ENCODE data around the gene CHMP1A.
A peak's percentile ranks its signal among the peaks of the same experiment; 100 is the strongest.
"Not testable (repeated sequence)": the region's sequence is repeated elsewhere in the genome, so short reads cannot be mapped to it uniquely, and the experiment has no call there.

CHMP1A gene

DNA sequence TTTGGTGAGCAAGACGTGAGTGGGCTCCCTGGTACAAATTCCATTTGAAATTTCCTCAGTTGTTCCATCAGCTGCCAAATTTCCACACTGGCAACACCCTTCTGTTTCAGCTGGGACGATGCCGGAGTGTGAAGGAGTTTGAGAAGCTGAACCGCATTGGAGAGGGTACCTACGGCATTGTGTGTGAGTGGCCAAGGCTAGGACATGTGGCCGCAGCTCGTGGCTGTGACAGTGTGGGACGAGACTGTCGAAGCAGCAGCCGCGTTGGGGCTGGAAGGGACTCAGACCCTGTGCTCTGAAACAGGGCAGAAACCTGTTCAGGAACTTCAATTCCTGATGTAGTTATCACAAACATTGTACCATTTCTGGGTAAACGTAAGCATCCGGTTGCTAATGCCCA, 31.6 kb upstream of the CHMP1A start:
- Mint-ChIP-seq H3K27me3 (no peaks in the 10 kb centered on the region), H3K4me1 (peaks cover 21% of the 10 kb centered on the region), H3K36me3 (ENCODE audit: insufficient read depth) (peaks cover 38% of the 10 kb centered on the region), H3K4me3 (no peak overlapping the region), H3K9me3 (no peaks in the 10 kb centered on the region), H3K27ac (ENCODE audit: low read depth) (no peak overlapping the region)
- DNase-seq (ENCODE audit: low spot score in 2 of 2): no peak
- ATAC-seq (replicated peaks; ENCODE audit: extremely low read depth, poor library complexity, severe bottlenecking): no peak

DNA sequence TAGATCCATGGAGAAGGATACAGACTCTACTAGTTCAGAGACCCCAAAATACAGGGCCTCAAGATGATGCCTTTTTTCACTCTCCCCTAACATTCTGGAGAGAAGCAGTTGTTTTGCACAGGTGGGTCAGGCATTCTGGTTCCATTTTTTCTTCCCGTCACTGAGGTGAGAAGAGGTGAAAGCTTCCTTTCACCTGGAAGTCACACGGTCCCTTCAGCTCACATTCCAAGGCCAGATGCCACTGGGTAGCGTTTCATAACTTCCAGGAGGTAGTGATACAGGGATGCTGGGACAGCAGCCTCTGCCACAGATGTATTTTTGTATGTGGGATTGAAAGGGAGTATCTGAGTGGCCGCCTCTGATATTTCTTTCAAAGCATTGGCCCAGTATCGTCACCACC, 30.9 kb upstream of the CHMP1A start:
- Mint-ChIP-seq H3K4me1 (peaks cover 21% of the 10 kb centered on the region), H3K27ac (ENCODE audit: low read depth) (no peak overlapping the region), H3K4me3 (peak overlapping the region; percentile 91)

DNA sequence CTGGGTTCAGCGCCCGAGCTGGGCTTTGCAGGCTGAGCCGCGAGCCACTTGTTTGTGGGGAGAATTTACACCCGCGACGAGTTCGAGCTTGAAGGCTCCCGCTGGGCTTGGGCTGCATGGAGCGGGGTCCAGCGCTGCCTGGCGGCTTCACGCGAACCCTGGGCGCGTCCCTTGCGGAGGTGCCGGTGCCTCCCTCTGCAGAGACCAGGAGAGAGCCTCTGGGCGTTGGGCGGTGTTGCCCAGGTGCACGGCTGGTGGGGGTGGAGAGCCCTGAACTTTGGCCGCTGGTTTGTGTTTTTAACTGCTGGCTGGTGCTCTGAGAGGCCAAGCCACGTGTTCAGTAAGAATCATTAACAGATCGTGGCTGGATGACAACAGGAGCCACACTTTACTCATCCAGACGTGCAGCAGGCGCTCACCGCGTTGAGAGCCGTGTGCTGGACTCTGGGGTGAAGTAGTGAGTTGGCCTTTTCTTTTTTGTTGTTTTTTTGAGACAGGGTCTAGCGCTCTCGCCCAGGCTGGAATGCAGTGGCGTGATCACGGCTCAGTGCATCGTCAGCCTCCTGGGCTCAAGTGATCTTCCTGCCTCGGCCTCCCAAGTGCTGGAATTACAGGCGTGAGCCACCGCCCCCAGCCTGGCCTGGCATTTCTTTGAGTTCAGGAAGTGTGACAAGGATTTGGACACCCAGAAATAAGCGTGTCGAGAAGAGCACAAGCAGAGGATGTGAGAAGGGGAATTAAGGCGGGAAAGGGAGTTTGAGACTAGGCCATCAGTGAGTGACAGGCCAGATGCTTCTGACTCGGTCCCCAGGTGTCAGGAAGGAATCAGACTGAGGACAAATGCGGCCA, 29.8 kb upstream of the CHMP1A start:
- no peaks in the 10 kb centered on the region for H3K27me3 Mint-ChIP-seq
- ATAC-seq (replicated peaks; ENCODE audit: extremely low read depth, poor library complexity, severe bottlenecking) (peak; percentile 57), DNase-seq (ENCODE audit: low spot score in 2 of 2) (no peak)
- peaks cover 21% of the 10 kb centered on the region for H3K4me1 Mint-ChIP-seq
- H3K36me3 Mint-ChIP-seq (ENCODE audit: insufficient read depth): peaks cover 27% of the 10 kb centered on the region
- peak overlapping the region; percentile 46 for H3K27ac Mint-ChIP-seq (ENCODE audit: low read depth)
- H3K4me3 Mint-ChIP-seq: peak overlapping the region; percentile 91
- H3K9me3 Mint-ChIP-seq: no peaks in the 10 kb centered on the region

More for the DNA sequence above, 30.9 kb upstream of the CHMP1A start:
- H3K36me3 Mint-ChIP-seq (ENCODE audit: insufficient read depth): peaks cover 31% of the 10 kb centered on the region
- no peaks in the 10 kb centered on the region for H3K9me3 Mint-ChIP-seq
- DNase-seq (ENCODE audit: low spot score in 2 of 2): no peak
- H3K27me3 Mint-ChIP-seq: no peaks in the 10 kb centered on the region
- no peak for ATAC-seq (replicated peaks; ENCODE audit: extremely low read depth, poor library complexity, severe bottlenecking)

DNA sequence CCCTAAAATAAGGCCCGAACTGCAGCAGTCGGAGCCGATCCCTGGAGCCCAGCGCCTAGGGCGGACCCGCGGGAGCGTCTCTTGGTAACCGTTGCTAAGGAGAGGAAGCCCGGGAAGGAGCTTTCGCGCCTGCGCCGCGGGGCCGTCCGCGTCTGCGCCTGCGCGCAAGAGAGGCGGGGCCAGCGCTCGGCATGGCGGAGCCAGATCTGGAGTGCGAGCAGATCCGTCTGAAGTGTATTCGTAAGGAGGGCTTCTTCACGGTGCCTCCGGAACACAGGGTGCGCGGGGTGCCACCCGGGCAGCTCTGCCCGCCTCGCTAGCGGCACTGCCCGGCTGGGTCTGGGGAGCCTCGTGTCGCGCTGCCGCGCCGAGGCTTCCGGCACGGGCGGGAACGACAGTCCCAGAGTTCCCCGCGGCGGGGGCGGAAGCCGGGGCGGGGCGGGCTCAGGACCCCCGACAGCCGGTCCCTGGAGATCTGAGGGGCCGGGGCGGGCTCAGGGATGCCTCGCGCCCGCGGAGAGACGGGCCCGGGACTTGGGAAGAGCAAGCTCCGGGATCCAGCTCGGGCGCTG, 29.1 kb upstream of the CHMP1A start, which contains the start of gene CDK10:
Gene CDK10 (plus strand): TSS at position 170 of the 572 bp plus-strand sequence. CDS start 22 bp downstream, at position 192.
- H3K4me1 Mint-ChIP-seq: peaks cover 21% of the 10 kb centered on the region
- peak within 1 kb of the TSS; percentile 91 for H3K4me3 Mint-ChIP-seq
- ATAC-seq (replicated peaks; ENCODE audit: extremely low read depth, poor library complexity, severe bottlenecking) (peak; percentile 85), DNase-seq (ENCODE audit: low spot score in 2 of 2) (peak; percentile 80 to 88)
- H3K9me3 Mint-ChIP-seq: no peaks in the 10 kb centered on the region
- H3K27ac Mint-ChIP-seq (ENCODE audit: low read depth): peak within 1 kb of the TSS; percentile 88
- peaks cover 25% of the 10 kb centered on the region for H3K36me3 Mint-ChIP-seq (ENCODE audit: insufficient read depth)
- H3K27me3 Mint-ChIP-seq: no peaks in the 10 kb centered on the region

DNA sequence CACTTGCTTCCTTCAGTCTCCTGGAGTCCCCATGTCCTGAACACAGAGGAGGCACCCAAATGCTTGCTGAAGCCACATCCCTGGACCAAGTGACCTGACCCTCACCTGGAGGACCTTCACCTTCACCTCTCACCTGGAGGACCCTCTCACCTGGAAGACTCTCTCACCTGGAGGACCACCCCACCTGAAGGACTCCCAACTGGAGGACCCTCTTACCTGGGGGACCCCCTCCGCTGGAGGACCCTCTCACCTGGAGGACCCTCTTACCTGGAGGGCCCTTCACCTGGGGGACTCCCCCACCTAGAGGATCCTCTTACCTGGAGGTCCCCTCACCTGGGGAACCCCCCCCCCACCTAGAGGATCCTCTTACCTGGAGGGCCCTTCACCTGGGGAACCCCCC, 28.4 kb upstream of the CHMP1A start:
- Mint-ChIP-seq H3K27ac (ENCODE audit: low read depth) (peak overlapping the region; percentile 88), H3K4me1 (peaks cover 21% of the 10 kb centered on the region), H3K27me3 (no peaks in the 10 kb centered on the region), H3K9me3 (no peaks in the 10 kb centered on the region), H3K4me3 (peak overlapping the region; percentile 91), H3K36me3 (ENCODE audit: insufficient read depth) (peaks cover 20% of the 10 kb centered on the region)
- ATAC-seq (replicated peaks; ENCODE audit: extremely low read depth, poor library complexity, severe bottlenecking): no peak
- no peak for DNase-seq (ENCODE audit: low spot score in 2 of 2)

DNA sequence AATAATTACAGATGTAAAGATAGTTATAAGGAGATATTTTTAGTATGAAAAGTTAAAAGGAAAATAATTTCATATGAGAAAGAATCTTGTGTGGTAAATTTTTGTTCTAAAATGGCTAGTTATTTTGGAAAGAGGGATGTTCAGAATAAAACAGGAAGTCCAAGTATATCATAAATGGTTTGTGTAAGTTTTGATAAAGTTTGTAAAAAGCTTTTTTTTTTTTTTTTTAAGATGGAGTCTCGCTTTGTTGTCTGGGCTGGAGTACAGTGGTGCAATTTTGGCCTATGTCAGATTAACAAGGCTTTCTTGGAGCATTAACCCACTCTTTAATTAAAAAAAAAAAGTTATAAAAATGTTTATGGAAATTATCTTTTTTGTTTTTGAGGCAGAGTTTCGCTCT, 20.8 kb upstream of the CHMP1A start:
- Mint-ChIP-seq H3K27ac (ENCODE audit: low read depth) (no peak overlapping the region), H3K27me3 (no peaks in the 10 kb centered on the region), H3K36me3 (ENCODE audit: insufficient read depth) (peaks cover 1% of the 10 kb centered on the region), H3K4me3 (no peak overlapping the region), H3K4me1 (no peaks in the 10 kb centered on the region), H3K9me3 (no peaks in the 10 kb centered on the region)
- DNase-seq (ENCODE audit: low spot score in 2 of 2) (no peak), ATAC-seq (replicated peaks; ENCODE audit: extremely low read depth, poor library complexity, severe bottlenecking) (no peak)

DNA sequence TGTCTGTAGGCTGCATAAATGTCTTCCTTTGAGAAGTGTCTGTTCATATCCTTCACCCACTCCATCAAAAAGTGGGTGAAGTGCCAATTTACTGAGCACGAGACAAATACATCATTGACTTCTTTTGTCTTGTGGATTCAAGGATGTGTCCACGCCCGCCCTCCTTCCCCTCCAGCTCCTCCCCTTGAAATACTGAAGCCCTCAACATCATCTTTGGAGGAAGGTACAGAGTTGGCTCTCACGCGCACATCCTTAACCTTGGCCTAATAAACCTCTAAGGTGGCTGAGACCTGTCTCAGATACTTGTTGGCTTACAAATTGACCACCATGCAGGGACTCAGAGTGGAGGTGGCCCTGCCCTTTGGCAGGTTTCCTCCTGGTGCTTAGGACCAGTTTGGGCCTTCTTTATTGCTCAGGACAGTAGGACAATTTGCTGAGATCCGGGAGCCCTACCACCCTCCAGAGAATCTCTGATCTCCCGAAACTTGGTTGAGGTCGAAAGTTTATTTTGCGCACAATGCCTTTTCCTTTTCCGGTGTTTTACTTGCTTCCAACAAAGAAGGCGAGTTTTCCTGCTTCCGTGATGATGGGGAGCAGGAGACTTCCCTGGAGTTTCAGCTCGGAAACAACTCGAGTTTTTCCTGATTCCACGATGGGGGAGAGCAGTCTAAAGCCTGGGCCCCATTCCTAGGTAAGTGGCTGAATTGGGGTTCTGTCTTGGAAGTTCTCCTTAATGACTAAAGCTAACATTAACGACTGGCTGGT, 14.9 kb upstream of the CHMP1A start:
- no peaks in the 10 kb centered on the region for H3K27me3 Mint-ChIP-seq
- no peak for ATAC-seq (replicated peaks; ENCODE audit: extremely low read depth, poor library complexity, severe bottlenecking)
- H3K36me3 Mint-ChIP-seq (ENCODE audit: insufficient read depth): peaks cover 1% of the 10 kb centered on the region
- H3K4me1 Mint-ChIP-seq: no peaks in the 10 kb centered on the region
- no peak overlapping the region for H3K4me3 Mint-ChIP-seq
- no peak overlapping the region for H3K27ac Mint-ChIP-seq (ENCODE audit: low read depth)
- no peak for DNase-seq (ENCODE audit: low spot score in 2 of 2)
- no peaks in the 10 kb centered on the region for H3K9me3 Mint-ChIP-seq

DNA sequence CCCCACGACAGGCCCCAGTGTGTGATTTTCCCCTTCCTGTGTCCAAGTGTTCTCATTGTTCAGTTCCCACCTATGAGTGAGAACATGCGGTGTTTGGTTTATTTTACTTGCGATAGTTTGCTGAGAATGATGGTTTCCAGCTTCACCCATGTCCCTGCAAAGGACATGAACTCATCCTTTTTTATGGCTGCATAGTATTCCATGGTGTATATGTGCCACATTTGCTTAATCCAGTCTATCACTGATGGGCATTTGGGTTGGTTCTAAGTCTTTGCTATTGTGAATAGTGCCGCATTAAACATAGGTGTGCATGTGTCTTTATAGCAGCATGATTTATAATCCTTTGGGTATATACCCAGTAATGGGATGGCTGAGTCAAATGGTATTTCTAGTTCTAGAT, 14.1 kb upstream of the CHMP1A start:
- not testable (repeated sequence) for H3K4me3 Mint-ChIP-seq; H3K4me1 Mint-ChIP-seq; ATAC-seq (replicated peaks; ENCODE audit: extremely low read depth, poor library complexity, severe bottlenecking)

DNA sequence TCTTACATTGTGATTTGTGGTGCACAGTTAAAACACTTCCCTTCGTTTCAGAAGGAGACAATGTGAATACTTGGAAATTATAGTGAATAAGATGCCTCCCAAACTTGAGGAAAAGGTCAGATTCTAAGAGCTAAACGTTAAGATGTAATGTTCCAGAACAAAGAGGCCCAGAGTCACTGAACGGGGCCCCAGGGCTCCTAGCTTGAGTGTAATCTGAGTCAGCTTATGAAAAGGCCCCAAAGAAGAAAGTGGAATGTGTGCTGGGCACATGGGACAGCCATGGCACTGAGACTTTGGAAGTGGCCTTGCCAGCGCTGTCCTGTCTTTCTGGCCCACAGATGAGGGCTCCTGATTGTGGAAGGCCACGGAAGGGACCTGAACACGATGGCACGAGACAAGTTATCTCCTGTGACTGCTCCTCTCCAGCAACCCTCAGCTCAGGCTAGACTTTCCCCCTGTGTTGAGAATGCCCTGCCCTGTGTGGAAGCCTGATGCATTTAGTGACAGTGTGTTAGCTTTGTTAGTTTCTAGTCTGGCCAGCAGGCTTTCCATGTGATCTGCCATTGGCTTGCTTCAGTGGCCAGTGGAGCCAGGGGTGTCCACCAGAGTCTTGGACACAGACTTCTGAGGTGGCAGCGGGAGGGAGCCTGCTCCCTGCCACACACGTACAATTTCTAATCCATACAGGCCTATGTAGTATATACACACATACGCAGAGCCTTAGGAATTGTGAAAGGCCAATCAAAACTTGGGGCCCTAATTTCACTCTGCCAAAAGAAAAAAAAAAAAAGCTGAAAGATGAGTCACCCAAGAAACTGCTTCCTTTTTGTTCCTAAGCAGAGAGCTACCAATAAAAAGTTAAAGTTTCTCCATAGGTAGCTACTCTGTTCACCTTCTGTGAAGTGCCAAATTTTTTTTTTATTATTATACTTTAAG, 13.3 kb upstream of the CHMP1A start:
- Mint-ChIP-seq H3K36me3 (ENCODE audit: insufficient read depth) (peaks cover 1% of the 10 kb centered on the region), H3K27ac (ENCODE audit: low read depth) (no peak overlapping the region), H3K9me3 (no peaks in the 10 kb centered on the region), H3K4me1 (no peaks in the 10 kb centered on the region), H3K27me3 (no peaks in the 10 kb centered on the region), H3K4me3 (no peak overlapping the region)
- DNase-seq (ENCODE audit: low spot score in 2 of 2): no peak
- ATAC-seq (replicated peaks; ENCODE audit: extremely low read depth, poor library complexity, severe bottlenecking): no peak

More for the DNA sequence above, 14.1 kb upstream of the CHMP1A start:
- DNase-seq (ENCODE audit: low spot score in 2 of 2); H3K27ac Mint-ChIP-seq (ENCODE audit: low read depth); H3K9me3 Mint-ChIP-seq; H3K36me3 Mint-ChIP-seq (ENCODE audit: insufficient read depth); H3K27me3 Mint-ChIP-seq: not testable (repeated sequence)

DNA sequence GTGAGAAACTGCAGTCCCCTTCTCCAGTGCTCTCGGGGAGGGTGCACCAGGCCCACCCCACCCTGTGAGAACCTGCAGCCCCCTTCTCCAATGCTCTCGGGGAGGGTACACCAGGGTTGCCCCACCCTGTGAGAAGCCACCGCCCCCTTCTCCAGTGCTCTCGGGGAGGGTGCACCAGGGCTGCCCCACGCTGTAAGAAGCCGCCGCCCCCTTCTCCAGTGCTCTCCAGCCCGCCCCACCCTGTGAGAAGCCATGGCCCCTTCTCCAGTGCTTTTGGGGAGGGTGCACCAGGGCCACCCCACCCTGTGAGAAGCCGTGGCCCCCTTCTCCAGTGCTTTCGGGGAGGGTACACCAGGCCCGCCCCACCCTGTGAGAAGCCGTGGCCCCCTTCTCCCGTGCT, 12.2 kb upstream of the CHMP1A start:
- H3K4me3 Mint-ChIP-seq: no peak overlapping the region
- no peak for DNase-seq (ENCODE audit: low spot score in 2 of 2)
- H3K9me3 Mint-ChIP-seq: no peaks in the 10 kb centered on the region
- no peak overlapping the region for H3K27ac Mint-ChIP-seq (ENCODE audit: low read depth)
- peaks cover 1% of the 10 kb centered on the region for H3K36me3 Mint-ChIP-seq (ENCODE audit: insufficient read depth)
- no peak for ATAC-seq (replicated peaks; ENCODE audit: extremely low read depth, poor library complexity, severe bottlenecking)
- H3K4me1 Mint-ChIP-seq: no peaks in the 10 kb centered on the region
- H3K27me3 Mint-ChIP-seq: no peaks in the 10 kb centered on the region

DNA sequence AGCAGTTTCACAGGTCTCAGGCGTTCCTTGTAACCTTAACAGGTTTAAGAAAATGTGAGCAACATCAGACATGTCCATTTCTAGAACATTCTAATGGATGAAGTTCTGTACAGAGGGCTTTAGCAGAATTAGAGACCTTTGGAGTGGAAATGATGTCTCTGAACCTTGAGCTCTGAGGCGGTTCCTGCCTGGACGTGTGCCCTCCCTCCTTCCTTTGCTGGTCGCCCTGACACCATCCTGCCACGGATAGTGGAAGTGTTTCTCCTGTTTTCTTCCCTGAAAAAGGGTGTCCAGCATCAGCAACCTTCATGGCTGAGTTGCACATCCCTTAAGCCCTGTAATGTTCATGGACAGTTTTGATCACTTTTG, 11.3 kb upstream of the CHMP1A start:
- no peak for DNase-seq (ENCODE audit: low spot score in 2 of 2)
- no peak for ATAC-seq (replicated peaks; ENCODE audit: extremely low read depth, poor library complexity, severe bottlenecking)
- H3K36me3 Mint-ChIP-seq (ENCODE audit: insufficient read depth): no peaks in the 10 kb centered on the region
- no peaks in the 10 kb centered on the region for H3K4me1 Mint-ChIP-seq
- H3K27ac Mint-ChIP-seq (ENCODE audit: low read depth): no peak overlapping the region
- no peaks in the 10 kb centered on the region for H3K9me3 Mint-ChIP-seq
- H3K4me3 Mint-ChIP-seq: no peak overlapping the region
- no peaks in the 10 kb centered on the region for H3K27me3 Mint-ChIP-seq

DNA sequence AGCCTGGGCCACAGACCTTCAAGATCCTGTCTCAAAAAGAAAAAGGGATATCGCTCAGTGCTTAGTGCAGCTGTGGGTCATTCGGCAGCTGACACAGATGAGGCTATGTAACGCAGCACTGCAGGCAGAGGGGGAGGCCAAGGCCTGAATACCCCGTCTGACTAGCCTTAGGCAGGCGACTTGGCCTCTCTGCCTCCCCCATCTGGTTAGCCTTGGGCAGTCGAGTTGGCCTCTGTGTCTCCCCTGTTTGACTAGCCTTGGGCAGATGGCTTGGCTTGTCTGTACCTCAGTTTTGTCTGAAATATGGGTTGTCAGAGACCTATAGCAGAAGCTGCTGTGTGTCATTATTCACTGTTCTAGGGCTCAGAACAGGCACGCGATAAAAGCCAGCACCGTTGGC, 10.1 kb upstream of the CHMP1A start:
- DNase-seq (ENCODE audit: low spot score in 2 of 2) (no peak), ATAC-seq (replicated peaks; ENCODE audit: extremely low read depth, poor library complexity, severe bottlenecking) (no peak)
- no peaks in the 10 kb centered on the region for H3K36me3 Mint-ChIP-seq (ENCODE audit: insufficient read depth)
- H3K4me1 Mint-ChIP-seq: no peaks in the 10 kb centered on the region
- no peaks in the 10 kb centered on the region for H3K27me3 Mint-ChIP-seq
- no peak overlapping the region for H3K4me3 Mint-ChIP-seq
- no peak overlapping the region for H3K27ac Mint-ChIP-seq (ENCODE audit: low read depth)
- no peaks in the 10 kb centered on the region for H3K9me3 Mint-ChIP-seq

All from central memory CD8-positive, alpha-beta T cell (primary cell).